Mucosa of descending colon (tissue), 3 donors: ENCODE measurements around the gene FOXR1. TPM values are rescaled to one million over a fixed set of nuclear protein-coding genes. Genes with fewer than 3 reads are reported as not detected.

ENCODE experiments used
- ATAC-seq: fragments of 200-7000 bp; cut with Tn5 transposase; one replicate; pipeline ENCODE4 v1.9.1; 2020; ENCODE audit warnings: mild to moderate bottlenecking, moderate library complexity
- DNase-seq, 3 donors: peaks; one replicate each; pipeline ENCODE4 v3.0.0-alpha.2; 2020
- H3K36me3 ChIP-seq: fragments of 200-600 bp; one replicate; pipeline ENCODE4 v1.8.0; 2021; ENCODE audit warnings: low read depth, mild to moderate bottlenecking
- H3K4me1 ChIP-seq: fragments of 200-600 bp; one replicate; pipeline ENCODE4 v1.8.0; 2021; ENCODE audit warnings: low read depth, mild to moderate bottlenecking
- H3K4me3 ChIP-seq: fragments of 200-600 bp; one replicate; pipeline ENCODE4 v1.8.0; 2021; ENCODE audit warnings: mild to moderate bottlenecking
- H3K9me3 ChIP-seq: fragments of 200-600 bp; one replicate; pipeline ENCODE4 v1.8.0; 2021; ENCODE audit warnings: mild to moderate bottlenecking
- CTCF ChIP-seq: fragments of 200-600 bp; IDR thresholded peaks from one replicate; pipeline ENCODE4 v1.8.0; 2022; ENCODE audit warnings: antibody characterized with exemption, mild to moderate bottlenecking
- intact Hi-C, 2 donors: fragments of 100-400 bp; cut with DNase I in 1 of 2; cut with micrococcal nuclease in 1 of 2; formaldehyde crosslinking; loops; one replicate each; pipeline versions ENCODE4 v1.11.0 to v1.11.1; 2022; cut with DNase I, micrococcal nuclease
- long read RNA-seq, 2 donors: library from polyadenylated mRNA; unstranded; transcript quantifications; one replicate each; pipeline ENCODE4 v2.0.0, GENCODE V29; 2019 to 2021
- total RNA-seq, 3 donors: library from RNA; stranded (reverse); fragmentation: NEBNext Ultra II Directional in 2 of 3; extraction: Animal tissue kit (Norgen Biotek cat#: 25700) in 2 of 3; gene quantifications; one replicate each; pipeline versions ENCODE4 v1.2.1 to v1.2.4, GENCODE V29; 2021 to 2023
- donor health status: DM: no; HTN: no; CAD: no; lungs with moderate emphysema.
- donor health status: DM: no; HTN: no; CAD: no.
- donor health status: DM: no; HTN: yes; CAD: no.

The FOXR1 gene, protein sequence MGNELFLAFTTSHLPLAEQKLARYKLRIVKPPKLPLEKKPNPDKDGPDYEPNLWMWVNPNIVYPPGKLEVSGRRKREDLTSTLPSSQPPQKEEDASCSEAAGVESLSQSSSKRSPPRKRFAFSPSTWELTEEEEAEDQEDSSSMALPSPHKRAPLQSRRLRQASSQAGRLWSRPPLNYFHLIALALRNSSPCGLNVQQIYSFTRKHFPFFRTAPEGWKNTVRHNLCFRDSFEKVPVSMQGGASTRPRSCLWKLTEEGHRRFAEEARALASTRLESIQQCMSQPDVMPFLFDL
- not detected for total RNA-seq
- long read RNA-seq, donor 1 = 0 reads
- long read RNA-seq, donor 2 = 0 reads

GRCh38 chr11:118971646-118972045 is at the start of gene FOXR1:
TSS of gene FOXR1 (plus strand) at chr11:118971761. CDS start at chr11:118971932, 171 bp downstream.
- ATAC-seq = no peak
- intact Hi-C loops = no loop called here
- H3K9me3 ChIP-seq = no peaks in the 10 kb centered on the region
- no peaks in the 10 kb centered on the region for H3K36me3 ChIP-seq
- H3K4me1 ChIP-seq = no peaks in the 10 kb centered on the region
- no peak within 1 kb of the TSS for H3K4me3 ChIP-seq
- no peak for TF ChIP-seq CTCF
- DNase-seq = no peak

DNA sequence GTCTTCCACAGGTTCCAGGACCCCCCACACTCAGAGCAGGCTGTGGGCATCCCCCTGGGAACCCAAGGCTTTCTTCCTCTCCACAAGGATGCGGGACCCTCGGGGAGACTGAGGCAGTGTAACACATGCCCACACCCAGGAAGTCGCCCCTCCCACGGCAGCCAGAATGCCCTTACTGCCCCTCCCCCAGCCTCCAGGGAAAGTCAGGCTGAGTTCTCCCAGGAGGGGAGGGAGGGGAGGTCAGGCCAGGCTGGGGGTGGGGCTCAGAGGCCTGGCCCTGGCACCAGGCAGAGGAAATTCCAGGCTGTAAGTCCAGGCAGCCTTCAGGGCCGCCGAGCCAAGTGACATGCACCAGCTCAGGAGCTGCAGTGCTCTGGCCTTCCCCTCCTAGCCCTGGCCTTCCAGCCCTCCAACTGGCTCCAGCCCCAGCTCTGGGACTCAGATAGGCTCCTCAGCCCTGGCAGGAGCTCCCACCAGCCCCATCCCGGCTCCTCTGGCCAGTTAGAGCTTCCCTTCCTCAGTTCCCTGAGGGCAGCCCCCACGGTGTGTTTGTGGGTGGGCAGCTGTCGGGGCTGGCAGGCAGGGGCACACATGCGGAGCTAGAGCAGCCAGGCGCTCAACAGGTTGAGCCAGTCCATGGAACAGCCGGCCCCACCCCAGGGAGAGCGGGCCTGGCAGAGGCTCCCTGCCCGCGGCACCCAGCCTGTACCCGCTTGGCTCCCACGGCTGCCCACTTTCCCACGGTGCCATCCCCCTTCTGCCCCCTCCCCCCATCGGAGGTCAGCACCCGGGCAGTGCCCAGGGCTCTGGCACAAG is 49.4 kb upstream of the FOXR1 start:
- peaks cover 68% of the 10 kb centered on the region for H3K4me1 ChIP-seq
- intact Hi-C loops = no loop called here
- no peaks in the 10 kb centered on the region for H3K9me3 ChIP-seq
- no peak overlapping the region for H3K4me3 ChIP-seq
- H3K36me3 ChIP-seq = no peaks in the 10 kb centered on the region
- peak; percentile 25 for ATAC-seq
- TF ChIP-seq CTCF = no peak
- DNase-seq = peak; percentile 77 to 86 (median 84)

DNA sequence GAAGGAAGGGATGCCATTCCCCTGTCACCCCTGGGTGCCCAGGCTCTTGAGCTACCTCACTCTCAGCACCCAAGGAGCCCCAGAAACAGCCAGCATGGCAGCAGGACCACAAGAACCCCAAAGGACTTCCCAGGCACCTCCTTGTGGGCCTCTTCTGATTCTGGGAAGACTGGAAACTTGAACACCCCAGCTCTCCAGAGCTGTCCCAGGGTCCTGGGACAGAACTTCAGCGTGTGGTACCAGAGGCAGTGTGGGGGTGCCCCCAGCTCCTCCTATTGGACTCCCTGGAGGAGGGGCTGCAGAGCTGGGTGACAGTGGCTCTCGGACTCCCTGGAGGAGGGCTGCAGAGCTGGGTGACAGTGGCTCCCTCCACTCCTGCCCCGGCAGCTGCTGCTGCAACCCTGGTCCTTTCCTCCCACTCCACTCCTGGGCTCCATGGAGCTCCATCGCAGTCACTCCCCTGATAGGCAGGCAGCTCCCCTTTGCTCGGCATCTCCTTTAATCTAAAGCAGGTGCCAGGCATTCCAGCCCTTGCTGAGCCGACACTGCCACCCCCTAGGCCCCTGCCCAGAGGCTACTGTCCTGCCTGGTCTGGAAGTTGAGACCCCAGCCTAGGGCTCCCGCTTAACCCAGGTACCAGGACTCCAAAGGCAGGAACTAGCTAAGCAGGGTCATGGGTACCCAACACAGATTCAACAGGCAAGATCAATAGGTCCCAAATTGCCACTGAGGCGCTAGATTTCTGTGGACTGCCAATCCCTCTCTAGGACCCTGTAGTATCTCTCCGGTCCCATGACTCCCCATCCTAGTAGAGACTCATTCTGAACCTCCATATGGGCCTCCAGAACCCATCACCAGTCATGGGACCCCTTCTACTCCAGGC is 48.6 kb upstream of the FOXR1 start:
- no peaks in the 10 kb centered on the region for H3K9me3 ChIP-seq
- ATAC-seq (no peak), DNase-seq (peak in 2 of 3 donors; percentile 45 to 56)
- peaks cover 64% of the 10 kb centered on the region for H3K4me1 ChIP-seq
- H3K36me3 ChIP-seq = no peaks in the 10 kb centered on the region
- intact Hi-C loops = no loop called here
- H3K4me3 ChIP-seq = no peak overlapping the region
- no peak for TF ChIP-seq CTCF

GRCh38 chr11:118923721-118924587 is 47.6 kb upstream of the FOXR1 start:
- Histone ChIP-seq H3K4me1 (peaks cover 56% of the 10 kb centered on the region), H3K4me3 (no peak overlapping the region), H3K36me3 (no peaks in the 10 kb centered on the region), H3K9me3 (no peaks in the 10 kb centered on the region)
- no peak for TF ChIP-seq CTCF
- DNase-seq = peak; percentile 47 to 61 (median 58)
- no peak for ATAC-seq
- intact Hi-C loops = no loop called here
